Uterus (tissue), 2 donors: ENCODE results near the gene KLF1.

ENCODE experiments used
- CTCF ChIP-seq, 4 experiments: fragments of 200-600 bp in 2 of 4; fragments of 450-650 bp in 2 of 4; sonication (generic) in 2 of 4; IDR thresholded peaks; one replicate each; pipeline ENCODE4 v1.5.1; 2016 to 2019; ENCODE audit warnings: antibody characterized with exemption in 4 of 4, mild to moderate bottlenecking in 2 of 4, moderate library complexity in 1 of 4
- POLR2A ChIP-seq, 2 donors: fragments of 450-650 bp; IDR thresholded peaks; one replicate each; pipeline ENCODE4 v1.6.1; 2016; ENCODE audit warnings: antibody characterized with exemption in 2 of 2, mild to moderate bottlenecking in 1 of 2, moderate library complexity in 1 of 2

- TF ChIP-seq POLR2A (IDR thresholded peaks at IDR 0.05) (no peak), CTCF (IDR thresholded peaks at IDR 0.05) (no peak)
Measured at GRCh38 chr19:12865746-12866415, 21.1 kb downstream of the KLF1 start.
